Testis (tissue), 3 donors: ENCODE data around the gene PGM1. TPM values are rescaled to one million over a fixed set of nuclear protein-coding genes. Genes with fewer than 3 reads are reported as not detected.

Experiments
- DNase-seq: peaks from one replicate; pipeline ENCODE4 v3.0.0-alpha.2; 2019
- H3K27ac ChIP-seq, 2 donors: fragments of 200-600 bp; sonication (generic); one replicate each; pipeline ENCODE4 v1.5.1; 2019
- H3K27me3 ChIP-seq: fragments of 200-600 bp; sonication (generic); one replicate; pipeline ENCODE4 v1.5.1; 2019
- H3K36me3 ChIP-seq: fragments of 200-600 bp; sonication (generic); one replicate; pipeline ENCODE4 v1.5.1; 2017; ENCODE audit warnings: low read depth; ENCODE audit errors: missing control alignments
- H3K4me1 ChIP-seq: fragments of 200-600 bp; sonication (generic); one replicate; pipeline ENCODE4 v1.5.1; 2019
- H3K4me3 ChIP-seq, 2 donors: fragments of 200-600 bp; sonication (generic); one replicate each; pipeline ENCODE4 v1.5.1; 2017 to 2019
- H3K9me3 ChIP-seq: fragments of 200-600 bp; sonication (generic); one replicate; pipeline ENCODE4 v1.5.1; 2017
- CTCF ChIP-seq, 3 experiments: fragments of 450-650 bp in 2 of 3; fragments of 200-600 bp in 1 of 3; sonication (generic) in 1 of 3; IDR thresholded peaks; one replicate each; pipeline ENCODE4 v1.5.1; 2016 to 2019; ENCODE audit warnings: antibody characterized with exemption in 3 of 3, mild to moderate bottlenecking in 2 of 3, moderate library complexity in 1 of 3
- POLR2A ChIP-seq: fragments of 450-650 bp; IDR thresholded peaks from one replicate; pipeline ENCODE4 v1.6.1; 2017; ENCODE audit warnings: antibody characterized with exemption, mild to moderate bottlenecking, moderate library complexity
- WGBS, 2 donors: methylation state at CpG; one replicate each; pipeline ENCODE4 v1.1.5; 2018; 5-methylcytosine and 5-hydroxymethylcytosine counted together
- intact Hi-C: fragments of 100-400 bp; cut with DNase I; formaldehyde crosslinking; loops from one replicate; pipeline ENCODE4 v1.15.1; 2023; ENCODE audit warnings: low total_unique reads
- polyA plus RNA-seq: library from polyadenylated mRNA; stranded (reverse); fragments of 350-450 nt; fragmentation: Illumina TruSeq; extraction: RNeasy Lipid Tissue Mini Kit (QIAGEN cat#74804); gene quantifications from one replicate; pipeline ENCODE4 v1.2.3, GENCODE V29; 2014; ENCODE audit warnings: low read depth, low replicate concordance; ENCODE audit not compliant: insufficient read depth
- total RNA-seq, 2 donors: library from RNA; depleted of rRNA; stranded (reverse); fragments of >200 nt; gene quantifications; one replicate each; pipeline ENCODE4 v1.2.3, GENCODE V29; 2016

PGM1 gene
- total and polyA plus RNA-seq, 3 donors from 2014 or later, result 23.2 to 27.7 (median 27.5) TPM

GRCh38 chr1:63679076-63679475, 85.9 kb downstream of the PGM1 start:
- DNase-seq, result no peak
- H3K36me3 ChIP-seq, result no peaks in the 10 kb centered on the region
- 93 to 96% methylated on average over 2 of the region's 2 CpGs for WGBS, 2 donors
- peaks cover 7% of the 10 kb centered on the region for H3K4me1 ChIP-seq
- H3K27me3 ChIP-seq, result no peaks in the 10 kb centered on the region
- TF ChIP-seq POLR2A (no peak), CTCF (IDR thresholded peaks at IDR 0.05) (no peak)
- intact Hi-C loops, result no loop called here
- no peak overlapping the region for H3K27ac ChIP-seq
- H3K9me3 ChIP-seq, result no peaks in the 10 kb centered on the region
- no peak overlapping the region for H3K4me3 ChIP-seq

- no peaks in the 10 kb centered on the region for H3K9me3 ChIP-seq
- H3K4me3 ChIP-seq, result no peak overlapping the region
- WGBS, 2 donors, result 86 to 93% methylated on average over 3 of the region's 3 CpGs
- H3K27me3 ChIP-seq, result no peaks in the 10 kb centered on the region
- peaks cover 10% of the 10 kb centered on the region for H3K4me1 ChIP-seq
- intact Hi-C loops, result no loop called here
- H3K27ac ChIP-seq, result no peak overlapping the region
- no peak for DNase-seq
- TF ChIP-seq POLR2A (no peak), CTCF (IDR thresholded peaks at IDR 0.05) (no peak)
- no peaks in the 10 kb centered on the region for H3K36me3 ChIP-seq
These were observed 86.4 kb downstream of the PGM1 start for GRCh38 chr1:63679589-63679988.

GRCh38 chr1:63682936-63683335, 89.7 kb downstream of the PGM1 start:
- peaks cover 3% of the 10 kb centered on the region for H3K4me1 ChIP-seq
- H3K27ac ChIP-seq, result no peak overlapping the region
- TF ChIP-seq POLR2A, result no peak
- no peak for TF ChIP-seq CTCF (IDR thresholded peaks at IDR 0.05)
- no peaks in the 10 kb centered on the region for H3K9me3 ChIP-seq
- no peaks in the 10 kb centered on the region for H3K27me3 ChIP-seq
- no peak overlapping the region for H3K4me3 ChIP-seq
- intact Hi-C loops, result no loop called here
- no peaks in the 10 kb centered on the region for H3K36me3 ChIP-seq
- DNase-seq, result no peak
- WGBS, 2 donors, result 90 to 93% methylated on average over 5 of the region's 5 CpGs

GRCh38 chr1:63683759-63684158, 90.5 kb downstream of the PGM1 start:
- intact Hi-C loops, result no loop called here

More at GRCh38 chr1:63683759-63684158, 90.5 kb downstream of the PGM1 start:
- no peaks in the 10 kb centered on the region for H3K27me3 ChIP-seq
- WGBS, 2 donors, result 53 to 69% methylated on average over 3 of the region's 3 CpGs
- H3K4me3 ChIP-seq, result no peak overlapping the region
- TF ChIP-seq POLR2A (no peak), CTCF (IDR thresholded peaks at IDR 0.05) (no peak)
- no peak overlapping the region for H3K27ac ChIP-seq
- H3K9me3 ChIP-seq, result no peaks in the 10 kb centered on the region
- H3K36me3 ChIP-seq, result no peaks in the 10 kb centered on the region
- H3K4me1 ChIP-seq, result peaks cover 3% of the 10 kb centered on the region
- no peak for DNase-seq
